BE2C (cell line): Measurements from ENCODE around the gene BOD1L1.
A peak's percentile ranks its signal among the peaks of the same experiment; 100 is the strongest.
"Not testable (repeated sequence)": the region's sequence is repeated elsewhere in the genome, so short reads cannot be mapped to it uniquely, and the experiment has no call there.

Experiments used
- DNase-seq: peaks from one replicate; pipeline ENCODE4 v3.0.0-alpha.2; 2020
- H3K27me3 ChIP-seq: fragments of 250-450 bp; sonication (Bioruptor Pico); 2 replicates; pipeline ENCODE4 v1.5.1; 2020; ENCODE audit warnings: mild to moderate bottlenecking
- H3K36me3 ChIP-seq: fragments of 250-450 bp; sonication (Bioruptor Pico); 2 replicates; pipeline ENCODE4 v1.5.1; 2020; ENCODE audit warnings: mild to moderate bottlenecking
- H3K4me1 ChIP-seq: fragments of 250-450 bp; sonication (Bioruptor Pico); 2 replicates; pipeline ENCODE4 v1.5.1; 2020
- H3K4me3 ChIP-seq: 2 replicates; pipeline ENCODE4 v1.5.1; 2011; ENCODE audit warnings: low read depth, low read length
- H3K9me3 ChIP-seq: fragments of 250-450 bp; sonication (Bioruptor Pico); 2 replicates; pipeline ENCODE4 v1.5.1; 2020
- TF ChIP-seq, protein P1 (sequence below): IDR thresholded peaks from 2 replicates; pipeline ENCODE4 v1.5.1; 2012; ENCODE audit warnings: mild to moderate bottlenecking, low read depth, low read length

Gene BOD1L1

DNA sequence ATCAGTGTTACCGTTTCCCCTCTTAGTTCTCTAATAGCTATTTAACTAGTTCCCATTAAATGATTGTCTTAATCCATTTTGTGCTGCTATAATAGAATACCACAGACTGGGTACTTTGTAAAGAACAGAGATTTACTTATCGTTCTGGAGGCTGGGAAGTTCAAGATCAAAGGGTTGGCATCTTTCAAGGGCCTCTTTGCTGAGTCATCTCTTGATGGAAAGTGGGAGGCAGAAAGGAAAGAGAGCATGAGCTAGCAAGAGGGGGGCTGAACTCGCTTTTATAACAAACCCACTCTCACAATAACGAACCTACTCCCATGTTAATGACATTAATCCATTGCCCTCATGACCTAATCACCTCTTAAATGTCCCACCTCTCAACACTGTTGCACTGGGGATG lies 65.9 kb downstream of the BOD1L1 start:
- H3K36me3 ChIP-seq = no peaks in the 10 kb centered on the region
- TF ChIP-seq, protein P1, sequence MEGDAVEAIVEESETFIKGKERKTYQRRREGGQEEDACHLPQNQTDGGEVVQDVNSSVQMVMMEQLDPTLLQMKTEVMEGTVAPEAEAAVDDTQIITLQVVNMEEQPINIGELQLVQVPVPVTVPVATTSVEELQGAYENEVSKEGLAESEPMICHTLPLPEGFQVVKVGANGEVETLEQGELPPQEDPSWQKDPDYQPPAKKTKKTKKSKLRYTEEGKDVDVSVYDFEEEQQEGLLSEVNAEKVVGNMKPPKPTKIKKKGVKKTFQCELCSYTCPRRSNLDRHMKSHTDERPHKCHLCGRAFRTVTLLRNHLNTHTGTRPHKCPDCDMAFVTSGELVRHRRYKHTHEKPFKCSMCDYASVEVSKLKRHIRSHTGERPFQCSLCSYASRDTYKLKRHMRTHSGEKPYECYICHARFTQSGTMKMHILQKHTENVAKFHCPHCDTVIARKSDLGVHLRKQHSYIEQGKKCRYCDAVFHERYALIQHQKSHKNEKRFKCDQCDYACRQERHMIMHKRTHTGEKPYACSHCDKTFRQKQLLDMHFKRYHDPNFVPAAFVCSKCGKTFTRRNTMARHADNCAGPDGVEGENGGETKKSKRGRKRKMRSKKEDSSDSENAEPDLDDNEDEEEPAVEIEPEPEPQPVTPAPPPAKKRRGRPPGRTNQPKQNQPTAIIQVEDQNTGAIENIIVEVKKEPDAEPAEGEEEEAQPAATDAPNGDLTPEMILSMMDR = no peak
- DNase-seq = no peak
- no peaks in the 10 kb centered on the region for H3K27me3 ChIP-seq
- H3K9me3 ChIP-seq = no peaks in the 10 kb centered on the region
- H3K4me1 ChIP-seq = no peaks in the 10 kb centered on the region
- H3K4me3 ChIP-seq = no peak overlapping the region

DNA sequence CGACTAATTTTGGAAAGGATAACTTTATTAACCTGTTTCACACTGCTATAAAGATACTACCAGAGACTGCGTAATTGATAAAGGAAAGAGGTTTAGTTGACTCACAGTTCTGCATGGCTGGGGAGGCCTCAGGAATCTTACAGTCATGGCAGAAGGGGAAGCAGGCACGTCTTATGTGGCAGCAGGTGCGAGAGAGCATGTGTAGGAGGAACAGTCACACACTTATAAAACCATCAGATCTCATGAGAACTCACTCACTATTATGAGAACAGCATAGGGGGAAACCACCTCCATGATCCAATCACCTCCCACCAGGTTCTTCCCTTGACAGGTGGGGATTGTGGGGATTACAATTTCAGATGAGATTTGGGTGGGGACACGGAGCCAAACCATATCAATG lies 67.4 kb downstream of the BOD1L1 start:
- not testable (repeated sequence) for H3K9me3 ChIP-seq, H3K27me3 ChIP-seq, DNase-seq, H3K4me3 ChIP-seq, H3K36me3 ChIP-seq, H3K4me1 ChIP-seq

DNA sequence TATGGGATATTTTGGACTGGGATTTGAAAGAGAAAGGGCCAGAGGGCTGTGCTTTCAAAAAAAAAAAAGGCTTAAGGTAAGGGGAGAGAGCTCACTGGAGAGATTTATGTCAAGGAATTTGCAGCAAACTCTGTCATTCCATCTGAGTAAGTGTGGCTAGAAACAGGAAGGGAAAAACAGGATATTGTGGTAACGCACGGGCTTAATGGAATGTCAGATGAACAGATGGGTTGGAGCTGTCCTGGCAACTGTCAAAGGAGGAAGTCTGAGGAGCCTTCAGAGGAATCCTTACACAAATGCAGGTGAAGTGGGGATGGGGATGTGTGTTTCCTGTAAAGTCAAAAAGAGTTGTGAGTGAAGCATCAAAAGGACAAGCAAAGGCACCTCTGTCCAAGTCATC lies 68.1 kb downstream of the BOD1L1 start:
- no peak for DNase-seq
- Histone ChIP-seq H3K36me3 (no peaks in the 10 kb centered on the region), H3K4me3 (no peak overlapping the region), H3K4me1 (no peaks in the 10 kb centered on the region), H3K27me3 (no peaks in the 10 kb centered on the region), H3K9me3 (no peaks in the 10 kb centered on the region)
- TF ChIP-seq, protein P1 = no peak

DNA sequence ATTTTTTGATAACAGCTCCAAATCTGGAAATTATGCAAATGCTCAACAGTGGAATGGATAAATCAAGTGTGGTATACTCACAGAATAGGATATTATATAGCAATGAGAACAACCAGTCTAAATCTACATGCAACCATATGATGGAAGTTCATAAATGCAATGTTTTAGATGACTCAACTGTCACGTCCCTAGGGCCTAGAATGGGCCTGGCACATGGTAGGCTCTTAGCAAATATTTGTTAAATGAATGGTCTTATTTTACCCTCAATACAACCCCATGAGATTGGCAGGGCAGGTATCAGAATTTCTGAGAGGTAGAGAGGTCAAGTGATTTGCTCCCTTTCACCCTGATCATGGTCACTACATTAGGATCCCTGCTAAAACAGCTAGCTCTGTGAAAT lies 68.6 kb downstream of the BOD1L1 start:
- Histone ChIP-seq H3K9me3 (no peaks in the 10 kb centered on the region), H3K4me1 (no peaks in the 10 kb centered on the region), H3K4me3 (no peak overlapping the region), H3K36me3 (no peaks in the 10 kb centered on the region), H3K27me3 (no peaks in the 10 kb centered on the region)
- TF ChIP-seq, protein P1 = no peak
- DNase-seq = no peak

DNA sequence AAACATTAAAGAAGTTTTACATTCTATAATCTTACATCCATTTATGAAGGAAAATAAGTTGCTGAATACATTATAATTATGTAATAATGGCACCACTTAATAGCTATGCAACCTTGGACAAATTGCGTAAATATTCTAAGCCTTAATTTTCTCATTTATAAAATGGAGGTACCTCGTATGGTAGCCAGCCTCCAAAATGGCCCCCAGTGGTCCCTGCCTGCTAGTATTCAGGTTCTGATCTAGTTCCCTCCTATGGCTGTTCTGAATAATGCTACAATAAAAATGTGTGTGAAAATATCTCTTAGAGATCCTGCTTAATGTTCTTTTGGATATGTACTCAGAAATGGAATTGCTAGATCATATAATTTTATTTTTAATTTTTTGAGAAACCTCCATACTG lies 72.2 kb downstream of the BOD1L1 start:
- Histone ChIP-seq H3K27me3 (peaks cover 7% of the 10 kb centered on the region), H3K36me3 (no peaks in the 10 kb centered on the region), H3K4me1 (no peaks in the 10 kb centered on the region), H3K9me3 (no peaks in the 10 kb centered on the region), H3K4me3 (no peak overlapping the region)
- TF ChIP-seq, protein P1 = no peak
- no peak for DNase-seq

DNA sequence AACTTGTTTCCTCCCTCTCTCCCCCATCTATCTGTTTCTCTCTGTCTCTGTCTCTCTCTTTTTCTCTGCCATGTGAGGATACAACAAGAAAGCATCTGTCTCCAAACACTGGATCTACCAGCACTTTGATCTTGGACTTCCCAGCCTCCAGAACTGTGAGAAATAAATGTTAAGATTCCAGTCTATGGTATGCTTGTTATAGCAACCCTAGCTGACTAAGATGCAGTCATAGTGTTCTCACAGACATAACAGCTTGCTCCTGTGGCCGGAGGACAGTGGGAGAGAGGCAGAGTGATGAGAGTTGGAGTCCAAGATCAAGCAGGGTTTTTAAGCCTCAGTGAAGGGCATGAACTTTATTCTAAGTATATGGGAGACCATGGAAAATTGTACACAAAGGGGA lies 74.4 kb downstream of the BOD1L1 start:
- Histone ChIP-seq H3K4me1 (no peaks in the 10 kb centered on the region), H3K36me3 (no peaks in the 10 kb centered on the region), H3K4me3 (no peak overlapping the region), H3K9me3 (no peaks in the 10 kb centered on the region), H3K27me3 (peaks cover 27% of the 10 kb centered on the region)
- no peak for DNase-seq
- TF ChIP-seq, protein P1 = no peak

DNA sequence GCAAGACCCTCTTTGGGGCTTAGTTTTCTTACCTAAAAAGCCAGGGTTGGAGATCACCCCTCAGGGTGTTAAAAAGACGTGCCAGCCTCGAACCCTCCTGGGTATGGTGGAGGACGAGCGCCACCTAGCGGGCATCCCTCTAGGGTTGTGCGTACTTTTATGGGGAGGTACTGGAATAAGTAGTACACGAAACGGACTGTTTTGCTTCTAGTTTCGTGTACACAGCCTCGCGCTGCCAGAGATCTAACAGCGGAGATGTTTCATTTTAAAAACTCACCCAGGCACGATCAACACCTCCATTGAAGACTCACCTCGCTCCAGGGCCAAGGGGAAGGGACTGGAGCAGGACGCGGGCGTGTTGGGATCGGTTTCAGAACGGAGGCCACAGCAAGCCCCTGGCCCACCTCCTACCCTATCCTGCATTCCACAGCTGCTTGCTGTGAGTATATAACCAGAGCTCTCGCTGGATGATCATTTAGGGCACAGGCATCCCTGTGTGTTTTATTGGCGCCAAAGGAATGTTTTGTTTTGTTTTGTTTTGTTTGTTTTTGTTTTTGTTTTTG lies 78.5 kb downstream of the BOD1L1 start:
- no peaks in the 10 kb centered on the region for H3K4me1 ChIP-seq
- H3K27me3 ChIP-seq = peaks cover 66% of the 10 kb centered on the region
- H3K4me3 ChIP-seq = peak overlapping the region; percentile 43
- TF ChIP-seq, protein P1 = peak; percentile 88
- H3K36me3 ChIP-seq = no peaks in the 10 kb centered on the region
- peak; percentile 85 for DNase-seq
- no peaks in the 10 kb centered on the region; the same call in 1 of the 2 replicates for H3K9me3 ChIP-seq
